Measurements from ENCODE around the gene COL25A1. TPM values are rescaled to one million over a fixed set of nuclear protein-coding genes. Genes with fewer than 3 reads are reported as not detected.

Gene COL25A1
- total and polyA plus RNA-seq, 4 experiments from 2014 or later = 0.06 to 0.55 (median 0.44) TPM; not detected in 1

DNA sequence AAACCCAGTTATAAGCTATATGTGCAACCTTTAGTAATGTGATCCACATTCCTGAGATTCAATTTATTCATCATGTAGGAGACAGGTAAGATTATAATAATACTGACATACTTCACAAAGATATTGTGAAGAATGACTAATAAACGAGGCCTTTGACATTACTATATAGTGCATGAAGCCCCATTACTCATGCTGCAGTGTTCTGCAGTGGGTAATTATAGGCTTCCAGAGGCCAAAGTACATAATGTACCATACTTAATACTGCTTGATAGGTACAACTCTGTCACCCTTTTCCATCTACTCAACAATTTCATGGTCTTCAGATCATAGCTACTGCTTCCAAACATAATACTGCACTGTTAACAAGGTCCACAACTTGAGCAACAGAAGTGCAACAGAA, 68.9 kb downstream of the COL25A1 start:
- Mint-ChIP-seq H3K36me3 (no peaks in the 10 kb centered on the region), H3K9me3 (peaks cover 0 to 11% (median 2%) of the 10 kb centered on the region in 8 donors), H3K27me3 (peaks cover 3% of the 10 kb centered on the region in 2 donors), H3K27ac (no peak overlapping the region), H3K4me3 (no peak overlapping the region), H3K4me1 (no peaks in the 10 kb centered on the region)
- H3K9me3 ChIP-seq (ENCODE audit: control insufficient read depth in 1 of 2, low read length in 2 of 2) = no peaks in the 10 kb centered on the region
- H3K27ac ChIP-seq (ENCODE audit: low read depth, low read length) = no peak overlapping the region
- intact Hi-C loops (cut with micrococcal nuclease) = no loop called here
- ChIA-PET POLR2A (ENCODE audit: partially characterized antibody) (no interaction called here), CTCF (ENCODE audit: partially characterized antibody) (no interaction called here)
- no peak for DNase-seq
- H3K27me3 ChIP-seq (ENCODE audit: insufficient read depth, low read length) = no peaks in the 10 kb centered on the region
- H3K4me3 ChIP-seq (ENCODE audit: low read length in 2 of 2) = no peak overlapping the region
- no peaks in the 10 kb centered on the region for H3K4me1 ChIP-seq (ENCODE audit: insufficient read depth, low read length)
- no peaks in the 10 kb centered on the region for H3K36me3 ChIP-seq (ENCODE audit: insufficient read depth, low read length)

GRCh38 chr4:109232681-109233080, 69.8 kb downstream of the COL25A1 start:
- no peaks in the 10 kb centered on the region for H3K4me1 Mint-ChIP-seq
- Histone ChIP-seq H3K4me1 (ENCODE audit: insufficient read depth, low read length) (no peaks in the 10 kb centered on the region), H3K4me3 (ENCODE audit: low read length in 2 of 2) (no peak overlapping the region), H3K36me3 (ENCODE audit: insufficient read depth, low read length) (no peaks in the 10 kb centered on the region), H3K27me3 (ENCODE audit: insufficient read depth, low read length) (no peaks in the 10 kb centered on the region), H3K9me3 (ENCODE audit: control insufficient read depth in 1 of 2, low read length in 2 of 2) (no peaks in the 10 kb centered on the region), H3K27ac (ENCODE audit: low read depth, low read length) (no peak overlapping the region)
- no peak for DNase-seq
- no peak overlapping the region for H3K4me3 Mint-ChIP-seq
- CTCF ChIA-PET (ENCODE audit: partially characterized antibody) = no interaction called here
- H3K36me3 Mint-ChIP-seq = no peaks in the 10 kb centered on the region
- intact Hi-C loops (cut with micrococcal nuclease) = no loop called here
- H3K9me3 Mint-ChIP-seq = peaks cover 0 to 11% (median 2%) of the 10 kb centered on the region in 8 donors
- peaks cover 3% of the 10 kb centered on the region in 2 donors for H3K27me3 Mint-ChIP-seq
- H3K27ac Mint-ChIP-seq = no peak overlapping the region
- POLR2A ChIA-PET (ENCODE audit: partially characterized antibody) = no interaction called here

GRCh38 chr4:109231331-109231730, 71.1 kb downstream of the COL25A1 start:
- no peak for DNase-seq
- Histone ChIP-seq H3K4me3 (ENCODE audit: low read length in 2 of 2) (no peak overlapping the region), H3K9me3 (ENCODE audit: control insufficient read depth in 1 of 2, low read length in 2 of 2) (no peaks in the 10 kb centered on the region), H3K27ac (ENCODE audit: low read depth, low read length) (no peak overlapping the region), H3K36me3 (ENCODE audit: insufficient read depth, low read length) (no peaks in the 10 kb centered on the region), H3K4me1 (ENCODE audit: insufficient read depth, low read length) (no peaks in the 10 kb centered on the region), H3K27me3 (ENCODE audit: insufficient read depth, low read length) (no peaks in the 10 kb centered on the region)
- POLR2A ChIA-PET (ENCODE audit: partially characterized antibody) = no interaction called here
- H3K4me3 Mint-ChIP-seq = no peak overlapping the region
- H3K36me3 Mint-ChIP-seq = no peaks in the 10 kb centered on the region
- no peaks in the 10 kb centered on the region for H3K4me1 Mint-ChIP-seq
- intact Hi-C loops (cut with micrococcal nuclease) = no loop called here
- no peak overlapping the region for H3K27ac Mint-ChIP-seq
- H3K27me3 Mint-ChIP-seq = peaks cover 0 to 3% of the 10 kb centered on the region in 2 donors
- H3K9me3 Mint-ChIP-seq = peaks cover 0 to 11% (median 2%) of the 10 kb centered on the region in 8 donors
- CTCF ChIA-PET (ENCODE audit: partially characterized antibody) = no interaction called here

DNA sequence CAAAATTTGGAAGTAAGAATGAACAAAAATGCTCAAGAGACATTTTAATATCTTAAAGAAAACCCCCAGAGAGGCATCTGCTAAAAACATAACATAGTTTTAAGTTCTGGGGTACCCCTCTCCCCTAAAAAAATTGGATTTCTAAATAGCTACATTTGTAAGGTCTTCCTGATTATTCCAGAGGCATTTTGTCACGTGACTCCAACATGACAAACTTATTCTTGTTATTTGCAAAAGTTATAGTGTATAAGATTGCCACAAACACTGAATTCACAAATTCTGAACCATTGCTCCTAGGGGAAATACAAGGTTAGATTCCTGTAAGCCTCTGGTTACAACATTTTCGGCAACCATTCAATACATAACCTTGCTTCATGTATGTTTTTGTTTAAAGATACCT, 73.4 kb downstream of the COL25A1 start:
- H3K9me3 ChIP-seq (ENCODE audit: control insufficient read depth in 1 of 2, low read length in 2 of 2) = no peaks in the 10 kb centered on the region
- no peak overlapping the region for H3K4me3 ChIP-seq (ENCODE audit: low read length in 2 of 2)
- POLR2A ChIA-PET (ENCODE audit: partially characterized antibody) = no interaction called here
- no peaks in the 10 kb centered on the region for H3K4me1 Mint-ChIP-seq
- H3K36me3 ChIP-seq (ENCODE audit: insufficient read depth, low read length) = no peaks in the 10 kb centered on the region
- H3K9me3 Mint-ChIP-seq = peaks cover 0 to 2% (median 0%) of the 10 kb centered on the region in 8 donors
- H3K27ac Mint-ChIP-seq = no peak overlapping the region
- H3K4me3 Mint-ChIP-seq = no peak overlapping the region
- no peaks in the 10 kb centered on the region for H3K4me1 ChIP-seq (ENCODE audit: insufficient read depth, low read length)
- H3K27me3 ChIP-seq (ENCODE audit: insufficient read depth, low read length) = no peaks in the 10 kb centered on the region
- DNase-seq = no peak
- CTCF ChIA-PET (ENCODE audit: partially characterized antibody) = no interaction called here
- H3K27me3 Mint-ChIP-seq = peaks cover 0 to 3% of the 10 kb centered on the region in 2 donors
- intact Hi-C loops (cut with micrococcal nuclease) = no loop called here
- H3K27ac ChIP-seq (ENCODE audit: low read depth, low read length) = no peak overlapping the region
- H3K36me3 Mint-ChIP-seq = no peaks in the 10 kb centered on the region

DNA sequence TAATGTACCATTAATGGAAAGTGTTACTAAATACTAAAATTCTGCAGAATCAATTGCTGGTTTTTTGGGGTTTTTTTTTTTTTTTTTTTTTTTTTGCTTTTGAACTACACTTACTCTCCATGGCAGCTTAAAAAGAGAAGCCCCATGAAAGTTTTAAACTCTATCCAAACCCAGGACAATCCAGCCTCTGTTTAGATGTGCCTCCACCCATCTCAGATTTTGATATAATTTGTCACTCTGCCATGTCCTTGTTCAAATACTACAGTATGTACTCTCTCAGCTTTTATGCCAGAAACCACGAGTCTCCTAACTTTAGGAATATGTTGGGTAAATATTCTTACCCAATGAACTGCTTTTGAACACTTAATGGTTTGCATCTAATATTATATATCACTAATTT, 84.2 kb downstream of the COL25A1 start:
- Mint-ChIP-seq H3K27ac (no peak overlapping the region), H3K36me3 (no peaks in the 10 kb centered on the region), H3K4me3 (no peak overlapping the region), H3K27me3 (peaks cover 5% of the 10 kb centered on the region in 2 donors), H3K9me3 (no peaks in the 10 kb centered on the region), H3K4me1 (no peaks in the 10 kb centered on the region)
- Histone ChIP-seq H3K4me1 (ENCODE audit: insufficient read depth, low read length) (no peaks in the 10 kb centered on the region), H3K27ac (ENCODE audit: low read depth, low read length) (no peak overlapping the region), H3K36me3 (ENCODE audit: insufficient read depth, low read length) (no peaks in the 10 kb centered on the region), H3K27me3 (ENCODE audit: insufficient read depth, low read length) (no peaks in the 10 kb centered on the region), H3K9me3 (ENCODE audit: control insufficient read depth in 1 of 2, low read length in 2 of 2) (no peaks in the 10 kb centered on the region), H3K4me3 (ENCODE audit: low read length in 2 of 2) (no peak overlapping the region)
- intact Hi-C loops (cut with micrococcal nuclease) = no loop called here
- ChIA-PET POLR2A (ENCODE audit: partially characterized antibody) (no interaction called here), CTCF (ENCODE audit: partially characterized antibody) (interaction anchor here (0.7 kb wide), 1 partner anchor 1200 kb away, joined by 3 read pairs; no protein-coding TSS in a partner anchor)
- no peak for DNase-seq

DNA sequence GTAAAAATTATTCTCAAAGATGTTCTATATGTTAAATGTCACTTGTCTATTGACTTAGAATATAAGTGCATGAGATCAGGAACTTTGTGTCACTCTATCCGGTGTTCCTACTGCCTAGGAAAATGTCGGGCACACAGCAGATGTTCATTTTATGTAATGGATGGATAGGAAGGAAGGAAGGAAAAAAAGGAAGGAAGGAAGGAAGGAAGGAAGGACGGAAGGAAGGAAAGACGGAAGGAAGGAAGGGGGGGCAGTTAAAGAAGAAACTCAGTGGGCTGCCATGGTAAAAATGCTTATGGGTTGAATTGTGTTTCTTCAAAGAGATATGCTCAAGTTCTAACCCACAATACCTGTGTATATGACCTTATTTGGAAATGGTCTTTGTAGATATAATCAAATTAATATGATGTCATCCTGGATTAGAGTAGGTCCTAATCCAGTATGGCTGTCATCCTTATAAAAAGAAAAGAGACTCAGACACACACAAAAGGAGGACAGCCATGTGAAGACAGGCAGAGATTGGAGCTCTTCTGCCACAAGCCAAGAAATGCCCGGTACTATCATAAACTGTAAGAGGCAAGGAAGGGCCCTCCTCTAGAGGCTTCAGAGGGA, 86.3 kb downstream of the COL25A1 start:
- no peaks in the 10 kb centered on the region for H3K9me3 Mint-ChIP-seq

GRCh38 chr4:109215506-109215905, 87.0 kb downstream of the COL25A1 start:
- Histone ChIP-seq H3K27me3 (ENCODE audit: insufficient read depth, low read length) (no peaks in the 10 kb centered on the region), H3K4me3 (ENCODE audit: low read length in 2 of 2) (no peak overlapping the region), H3K36me3 (ENCODE audit: insufficient read depth, low read length) (no peaks in the 10 kb centered on the region), H3K27ac (ENCODE audit: low read depth, low read length) (no peak overlapping the region), H3K4me1 (ENCODE audit: insufficient read depth, low read length) (no peaks in the 10 kb centered on the region), H3K9me3 (ENCODE audit: control insufficient read depth in 1 of 2, low read length in 2 of 2) (no peaks in the 10 kb centered on the region)
- no peak overlapping the region for H3K27ac Mint-ChIP-seq
- no peaks in the 10 kb centered on the region for H3K4me1 Mint-ChIP-seq
- no peaks in the 10 kb centered on the region for H3K36me3 Mint-ChIP-seq
- no peak for DNase-seq
- H3K27me3 Mint-ChIP-seq = peaks cover 5% of the 10 kb centered on the region in 2 donors
- ChIA-PET CTCF (ENCODE audit: partially characterized antibody) (no interaction called here), POLR2A (ENCODE audit: partially characterized antibody) (no interaction called here)
- H3K4me3 Mint-ChIP-seq = no peak overlapping the region
- no peaks in the 10 kb centered on the region for H3K9me3 Mint-ChIP-seq
- intact Hi-C loops (cut with micrococcal nuclease) = no loop called here

More for the DNA sequence above, 86.3 kb downstream of the COL25A1 start:
- H3K4me1 ChIP-seq (ENCODE audit: insufficient read depth, low read length) = no peaks in the 10 kb centered on the region
- ChIA-PET CTCF (ENCODE audit: partially characterized antibody) (no interaction called here), POLR2A (ENCODE audit: partially characterized antibody) (no interaction called here)
- Mint-ChIP-seq H3K27me3 (peaks cover 5% of the 10 kb centered on the region in 2 donors), H3K4me1 (no peaks in the 10 kb centered on the region), H3K4me3 (no peak overlapping the region), H3K27ac (no peak overlapping the region), H3K36me3 (no peaks in the 10 kb centered on the region)
- no peaks in the 10 kb centered on the region for H3K27me3 ChIP-seq (ENCODE audit: insufficient read depth, low read length)
- no peaks in the 10 kb centered on the region for H3K36me3 ChIP-seq (ENCODE audit: insufficient read depth, low read length)
- intact Hi-C loops (cut with micrococcal nuclease) = no loop called here
- no peak overlapping the region for H3K27ac ChIP-seq (ENCODE audit: low read depth, low read length)
- no peak for DNase-seq
- H3K9me3 ChIP-seq (ENCODE audit: control insufficient read depth in 1 of 2, low read length in 2 of 2) = no peaks in the 10 kb centered on the region
- H3K4me3 ChIP-seq (ENCODE audit: low read length in 2 of 2) = no peak overlapping the region

All from CD4-positive, alpha-beta memory T cell (primary cell).